ENCODE data around the gene TCAP. TPM values are rescaled to one million over a fixed set of nuclear protein-coding genes. Genes with fewer than 3 reads are reported as not detected.

The TCAP gene
- total and polyA plus RNA-seq, 2 experiments from 2014 or later, result 0.61 to 2.1 TPM

GRCh38 chr17:39674702-39675389 lies 9.7 kb downstream of the TCAP start:
- Histone ChIP-seq H3K4me3 (no peak overlapping the region), H3K27ac (ENCODE audit: low read depth) (peak overlapping the region; percentile 50; the same call in 1 of the 2 replicates), H3K36me3 (ENCODE audit: insufficient read depth) (no peaks in the 10 kb centered on the region), H3K79me2 (replicated peaks; ENCODE audit: insufficient read depth) (no peaks in the 10 kb centered on the region), H3K9me2 (ENCODE audit: insufficient read depth) (no peaks in the 10 kb centered on the region), H3K4me2 (no peak overlapping the region), H3K27me3 (ENCODE audit: insufficient read depth) (no peaks in the 10 kb centered on the region), H4K20me1 (replicated peaks; ENCODE audit: insufficient read depth) (no peaks in the 10 kb centered on the region), H3K4me1 (ENCODE audit: insufficient read depth) (0 out of 2 replicates have a peak, but pooled peaks cover 5% of the 10 kb centered on the region), H3F3A (replicated peaks; ENCODE audit: low read depth) (no peaks in the 10 kb centered on the region), H2AFZ (no peak overlapping the region)
- Mint-ChIP-seq H3K9me3 (no peaks in the 10 kb centered on the region), H3K27ac (no peak overlapping the region), H3K36me3 (ENCODE audit: low read depth) (peaks cover 5% of the 10 kb centered on the region; the same call in 1 of the 3 replicates), H3K27me3 (ENCODE audit: insufficient read depth, low read depth, poor library complexity) (peaks cover 35% of the 10 kb centered on the region), H3K4me3 (no peak overlapping the region), H3K4me1 (peaks cover 30% of the 10 kb centered on the region)
- DNase-seq (ENCODE audit: low spot score) (no peak), ATAC-seq (peak; percentile 45)
- TF ChIP-seq CREB1 (CRISPR knock-in tag; IDR thresholded peaks at IDR 0.05; ENCODE audit: low read depth), result no peak
- no peak for TF ChIP-seq ZNF331 (CRISPR knock-in tag; IDR thresholded peaks at IDR 0.05; ENCODE audit: low read depth)
- TF ChIP-seq, protein P1, sequence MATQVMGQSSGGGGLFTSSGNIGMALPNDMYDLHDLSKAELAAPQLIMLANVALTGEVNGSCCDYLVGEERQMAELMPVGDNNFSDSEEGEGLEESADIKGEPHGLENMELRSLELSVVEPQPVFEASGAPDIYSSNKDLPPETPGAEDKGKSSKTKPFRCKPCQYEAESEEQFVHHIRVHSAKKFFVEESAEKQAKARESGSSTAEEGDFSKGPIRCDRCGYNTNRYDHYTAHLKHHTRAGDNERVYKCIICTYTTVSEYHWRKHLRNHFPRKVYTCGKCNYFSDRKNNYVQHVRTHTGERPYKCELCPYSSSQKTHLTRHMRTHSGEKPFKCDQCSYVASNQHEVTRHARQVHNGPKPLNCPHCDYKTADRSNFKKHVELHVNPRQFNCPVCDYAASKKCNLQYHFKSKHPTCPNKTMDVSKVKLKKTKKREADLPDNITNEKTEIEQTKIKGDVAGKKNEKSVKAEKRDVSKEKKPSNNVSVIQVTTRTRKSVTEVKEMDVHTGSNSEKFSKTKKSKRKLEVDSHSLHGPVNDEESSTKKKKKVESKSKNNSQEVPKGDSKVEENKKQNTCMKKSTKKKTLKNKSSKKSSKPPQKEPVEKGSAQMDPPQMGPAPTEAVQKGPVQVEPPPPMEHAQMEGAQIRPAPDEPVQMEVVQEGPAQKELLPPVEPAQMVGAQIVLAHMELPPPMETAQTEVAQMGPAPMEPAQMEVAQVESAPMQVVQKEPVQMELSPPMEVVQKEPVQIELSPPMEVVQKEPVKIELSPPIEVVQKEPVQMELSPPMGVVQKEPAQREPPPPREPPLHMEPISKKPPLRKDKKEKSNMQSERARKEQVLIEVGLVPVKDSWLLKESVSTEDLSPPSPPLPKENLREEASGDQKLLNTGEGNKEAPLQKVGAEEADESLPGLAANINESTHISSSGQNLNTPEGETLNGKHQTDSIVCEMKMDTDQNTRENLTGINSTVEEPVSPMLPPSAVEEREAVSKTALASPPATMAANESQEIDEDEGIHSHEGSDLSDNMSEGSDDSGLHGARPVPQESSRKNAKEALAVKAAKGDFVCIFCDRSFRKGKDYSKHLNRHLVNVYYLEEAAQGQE (IDR thresholded peaks at IDR 0.05; ENCODE audit: unreplicated experiment), result no peak
- TF ChIP-seq STAT1 (IDR thresholded peaks at IDR 0.05; ENCODE audit: unreplicated experiment), result no peak
- TF ChIP-seq ZNF114 (CRISPR knock-in tag; IDR thresholded peaks at IDR 0.05), result no peak
- TF ChIP-seq JUNB (IDR thresholded peaks at IDR 0.05; ENCODE audit: unreplicated experiment), result no peak
- no peak for TF ChIP-seq NANOG (IDR thresholded peaks at IDR 0.05; ENCODE audit: borderline replicate concordance)
- TF ChIP-seq, protein P2, sequence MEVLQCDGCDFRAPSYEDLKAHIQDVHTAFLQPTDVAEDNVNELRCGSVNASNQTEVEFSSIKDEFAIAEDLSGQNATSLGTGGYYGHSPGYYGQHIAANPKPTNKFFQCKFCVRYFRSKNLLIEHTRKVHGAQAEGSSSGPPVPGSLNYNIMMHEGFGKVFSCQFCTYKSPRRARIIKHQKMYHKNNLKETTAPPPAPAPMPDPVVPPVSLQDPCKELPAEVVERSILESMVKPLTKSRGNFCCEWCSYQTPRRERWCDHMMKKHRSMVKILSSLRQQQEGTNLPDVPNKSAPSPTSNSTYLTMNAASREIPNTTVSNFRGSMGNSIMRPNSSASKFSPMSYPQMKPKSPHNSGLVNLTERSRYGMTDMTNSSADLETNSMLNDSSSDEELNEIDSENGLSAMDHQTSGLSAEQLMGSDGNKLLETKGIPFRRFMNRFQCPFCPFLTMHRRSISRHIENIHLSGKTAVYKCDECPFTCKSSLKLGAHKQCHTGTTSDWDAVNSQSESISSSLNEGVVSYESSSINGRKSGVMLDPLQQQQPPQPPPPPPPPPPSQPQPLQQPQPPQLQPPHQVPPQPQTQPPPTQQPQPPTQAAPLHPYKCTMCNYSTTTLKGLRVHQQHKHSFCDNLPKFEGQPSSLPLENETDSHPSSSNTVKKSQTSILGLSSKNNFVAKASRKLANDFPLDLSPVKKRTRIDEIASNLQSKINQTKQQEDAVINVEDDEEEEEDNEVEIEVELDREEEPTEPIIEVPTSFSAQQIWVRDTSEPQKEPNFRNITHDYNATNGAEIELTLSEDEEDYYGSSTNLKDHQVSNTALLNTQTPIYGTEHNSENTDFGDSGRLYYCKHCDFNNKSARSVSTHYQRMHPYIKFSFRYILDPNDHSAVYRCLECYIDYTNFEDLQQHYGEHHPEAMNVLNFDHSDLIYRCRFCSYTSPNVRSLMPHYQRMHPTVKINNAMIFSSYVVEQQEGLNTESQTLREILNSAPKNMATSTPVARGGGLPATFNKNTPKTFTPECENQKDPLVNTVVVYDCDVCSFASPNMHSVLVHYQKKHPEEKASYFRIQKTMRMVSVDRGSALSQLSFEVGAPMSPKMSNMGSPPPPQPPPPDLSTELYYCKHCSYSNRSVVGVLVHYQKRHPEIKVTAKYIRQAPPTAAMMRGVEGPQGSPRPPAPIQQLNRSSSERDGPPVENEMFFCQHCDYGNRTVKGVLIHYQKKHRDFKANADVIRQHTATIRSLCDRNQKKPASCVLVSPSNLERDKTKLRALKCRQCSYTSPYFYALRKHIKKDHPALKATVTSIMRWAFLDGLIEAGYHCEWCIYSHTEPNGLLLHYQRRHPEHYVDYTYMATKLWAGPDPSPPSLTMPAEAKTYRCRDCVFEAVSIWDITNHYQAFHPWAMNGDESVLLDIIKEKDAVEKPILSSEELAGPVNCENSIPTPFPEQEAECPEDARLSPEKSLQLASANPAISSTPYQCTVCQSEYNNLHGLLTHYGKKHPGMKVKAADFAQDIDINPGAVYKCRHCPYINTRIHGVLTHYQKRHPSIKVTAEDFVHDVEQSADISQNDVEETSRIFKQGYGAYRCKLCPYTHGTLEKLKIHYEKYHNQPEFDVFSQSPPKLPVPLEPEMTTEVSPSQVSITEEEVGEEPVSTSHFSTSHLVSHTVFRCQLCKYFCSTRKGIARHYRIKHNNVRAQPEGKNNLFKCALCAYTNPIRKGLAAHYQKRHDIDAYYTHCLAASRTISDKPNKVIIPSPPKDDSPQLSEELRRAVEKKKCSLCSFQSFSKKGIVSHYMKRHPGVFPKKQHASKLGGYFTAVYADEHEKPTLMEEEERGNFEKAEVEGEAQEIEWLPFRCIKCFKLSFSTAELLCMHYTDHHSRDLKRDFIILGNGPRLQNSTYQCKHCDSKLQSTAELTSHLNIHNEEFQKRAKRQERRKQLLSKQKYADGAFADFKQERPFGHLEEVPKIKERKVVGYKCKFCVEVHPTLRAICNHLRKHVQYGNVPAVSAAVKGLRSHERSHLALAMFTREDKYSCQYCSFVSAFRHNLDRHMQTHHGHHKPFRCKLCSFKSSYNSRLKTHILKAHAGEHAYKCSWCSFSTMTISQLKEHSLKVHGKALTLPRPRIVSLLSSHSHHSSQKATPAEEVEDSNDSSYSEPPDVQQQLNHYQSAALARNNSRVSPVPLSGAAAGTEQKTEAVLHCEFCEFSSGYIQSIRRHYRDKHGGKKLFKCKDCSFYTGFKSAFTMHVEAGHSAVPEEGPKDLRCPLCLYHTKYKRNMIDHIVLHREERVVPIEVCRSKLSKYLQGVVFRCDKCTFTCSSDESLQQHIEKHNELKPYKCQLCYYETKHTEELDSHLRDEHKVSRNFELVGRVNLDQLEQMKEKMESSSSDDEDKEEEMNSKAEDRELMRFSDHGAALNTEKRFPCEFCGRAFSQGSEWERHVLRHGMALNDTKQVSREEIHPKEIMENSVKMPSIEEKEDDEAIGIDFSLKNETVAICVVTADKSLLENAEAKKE (CRISPR knock-in tag; IDR thresholded peaks at IDR 0.05), result no peak
- TF ChIP-seq POLR2AphosphoS5 (IDR thresholded peaks at IDR 0.05; ENCODE audit: low read depth), result no peak
- TF ChIP-seq EZH2 (IDR thresholded peaks at IDR 0.05; ENCODE audit: low read depth, unreplicated experiment), result no peak
- no peak for TF ChIP-seq EZH2phosphoT487 (IDR thresholded peaks at IDR 0.05; ENCODE audit: unreplicated experiment)
- TF ChIP-seq, protein P3, sequence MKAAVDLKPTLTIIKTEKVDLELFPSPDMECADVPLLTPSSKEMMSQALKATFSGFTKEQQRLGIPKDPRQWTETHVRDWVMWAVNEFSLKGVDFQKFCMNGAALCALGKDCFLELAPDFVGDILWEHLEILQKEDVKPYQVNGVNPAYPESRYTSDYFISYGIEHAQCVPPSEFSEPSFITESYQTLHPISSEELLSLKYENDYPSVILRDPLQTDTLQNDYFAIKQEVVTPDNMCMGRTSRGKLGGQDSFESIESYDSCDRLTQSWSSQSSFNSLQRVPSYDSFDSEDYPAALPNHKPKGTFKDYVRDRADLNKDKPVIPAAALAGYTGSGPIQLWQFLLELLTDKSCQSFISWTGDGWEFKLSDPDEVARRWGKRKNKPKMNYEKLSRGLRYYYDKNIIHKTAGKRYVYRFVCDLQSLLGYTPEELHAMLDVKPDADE (IDR thresholded peaks at IDR 0.05), result no peak
- TF ChIP-seq, protein P4, sequence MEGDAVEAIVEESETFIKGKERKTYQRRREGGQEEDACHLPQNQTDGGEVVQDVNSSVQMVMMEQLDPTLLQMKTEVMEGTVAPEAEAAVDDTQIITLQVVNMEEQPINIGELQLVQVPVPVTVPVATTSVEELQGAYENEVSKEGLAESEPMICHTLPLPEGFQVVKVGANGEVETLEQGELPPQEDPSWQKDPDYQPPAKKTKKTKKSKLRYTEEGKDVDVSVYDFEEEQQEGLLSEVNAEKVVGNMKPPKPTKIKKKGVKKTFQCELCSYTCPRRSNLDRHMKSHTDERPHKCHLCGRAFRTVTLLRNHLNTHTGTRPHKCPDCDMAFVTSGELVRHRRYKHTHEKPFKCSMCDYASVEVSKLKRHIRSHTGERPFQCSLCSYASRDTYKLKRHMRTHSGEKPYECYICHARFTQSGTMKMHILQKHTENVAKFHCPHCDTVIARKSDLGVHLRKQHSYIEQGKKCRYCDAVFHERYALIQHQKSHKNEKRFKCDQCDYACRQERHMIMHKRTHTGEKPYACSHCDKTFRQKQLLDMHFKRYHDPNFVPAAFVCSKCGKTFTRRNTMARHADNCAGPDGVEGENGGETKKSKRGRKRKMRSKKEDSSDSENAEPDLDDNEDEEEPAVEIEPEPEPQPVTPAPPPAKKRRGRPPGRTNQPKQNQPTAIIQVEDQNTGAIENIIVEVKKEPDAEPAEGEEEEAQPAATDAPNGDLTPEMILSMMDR (conservative IDR thresholded peaks at IDR 0.05; ENCODE audit: low read depth in 2 of 2), result no peak
